Common myeloid progenitor, CD34-positive (primary cell): ENCODE data around the gene CEACAM1.
A peak's percentile ranks its signal among the peaks of the same experiment; 100 is the strongest.

Experiments
- CTCF ChIA-PET: fragments of 350-600 bp; sonication (Branson Sonifier 250); formaldehyde crosslinking; loops from one replicate; lab custom pipeline; 2021; ENCODE audit warnings: antibody characterized with exemption; lab: Charles Lee
- POLR2A ChIA-PET: fragments of 350-600 bp; sonication (Branson Sonifier 250); formaldehyde crosslinking; loops from one replicate; lab custom pipeline; 2021; ENCODE audit warnings: antibody characterized with exemption; lab: Charles Lee
- DNase-seq, 3 donors: peaks; one replicate each; pipeline versions ENCODE4 v3.0.0 to v3.0.0-alpha.2; 2013
- H3K27ac ChIP-seq, 2 experiments: 1 replicate in 1 of 2; 2 replicates in 1 of 2; pipeline ENCODE4 v1.7.0; 2013; ENCODE audit warnings: inconsistent platforms in 2 of 2, low read length in 2 of 2, mild to moderate bottlenecking in 2 of 2, low read depth in 1 of 2, moderate library complexity in 1 of 2; ENCODE audit not compliant: severe bottlenecking in 2 of 2, insufficient read depth in 1 of 2, poor library complexity in 1 of 2
- H3K27me3 ChIP-seq, 5 experiments: replicated peaks in 2 of 5; 1 replicate in 3 of 5; 2 replicates in 2 of 5; pipeline versions ENCODE4 v1.6.1 to v1.7.0; 2013; ENCODE audit warnings: low read length in 4 of 5, mild to moderate bottlenecking in 2 of 5, moderate library complexity in 2 of 5, inconsistent platforms in 1 of 5; ENCODE audit not compliant: insufficient read depth in 5 of 5, control insufficient read depth in 4 of 5
- H3K36me3 ChIP-seq, 4 experiments: 1 replicate in 2 of 4; 2 replicates in 2 of 4; pipeline versions ENCODE4 v1.6.1 to v1.7.0; 2013; ENCODE audit warnings: low read length in 3 of 4, control low read depth in 1 of 4, mild to moderate bottlenecking in 1 of 4; ENCODE audit not compliant: control insufficient read depth in 4 of 4, insufficient read depth in 4 of 4
- H3K4me1 ChIP-seq, 4 experiments: 1 replicate in 3 of 4; 2 replicates in 1 of 4; pipeline versions ENCODE4 v1.6.1 to v1.7.1; 2013; ENCODE audit warnings: low read length in 3 of 4, mild to moderate bottlenecking in 3 of 4, control low read depth in 1 of 4, inconsistent platforms in 1 of 4, moderate library complexity in 1 of 4; ENCODE audit not compliant: control insufficient read depth in 4 of 4, insufficient read depth in 4 of 4; ENCODE audit errors: control extremely low read depth in 1 of 4
- H3K4me3 ChIP-seq, 7 experiments: 1 replicate in 4 of 7; 2 replicates in 3 of 7; pipeline versions ENCODE4 v1.5.1 to v1.7.0; 2013; ENCODE audit warnings: mild to moderate bottlenecking in 7 of 7, low read length in 6 of 7, moderate library complexity in 6 of 7, inconsistent platforms in 2 of 7, low read depth in 2 of 7, control low read depth in 1 of 7; ENCODE audit not compliant: insufficient read depth in 4 of 7, control insufficient read depth in 1 of 7; ENCODE audit errors: extremely low read depth in 1 of 7
- H3K9me3 ChIP-seq, 5 experiments: 1 replicate in 4 of 5; 2 replicates in 1 of 5; pipeline versions ENCODE4 v1.6.1 to v1.7.1; 2013; ENCODE audit warnings: low read length in 4 of 5, mild to moderate bottlenecking in 2 of 5, inconsistent platforms in 1 of 5, low read depth in 1 of 5, moderate library complexity in 1 of 5; ENCODE audit not compliant: control insufficient read depth in 4 of 5, insufficient read depth in 2 of 5; ENCODE audit errors: control extremely low read depth in 1 of 5
- WGBS: methylation state at CpG from one replicate; pipeline ENCODE4 v1.1.5; 2013; ENCODE audit not compliant: insufficient coverage; 5-methylcytosine and 5-hydroxymethylcytosine counted together

CEACAM1 gene

DNA sequence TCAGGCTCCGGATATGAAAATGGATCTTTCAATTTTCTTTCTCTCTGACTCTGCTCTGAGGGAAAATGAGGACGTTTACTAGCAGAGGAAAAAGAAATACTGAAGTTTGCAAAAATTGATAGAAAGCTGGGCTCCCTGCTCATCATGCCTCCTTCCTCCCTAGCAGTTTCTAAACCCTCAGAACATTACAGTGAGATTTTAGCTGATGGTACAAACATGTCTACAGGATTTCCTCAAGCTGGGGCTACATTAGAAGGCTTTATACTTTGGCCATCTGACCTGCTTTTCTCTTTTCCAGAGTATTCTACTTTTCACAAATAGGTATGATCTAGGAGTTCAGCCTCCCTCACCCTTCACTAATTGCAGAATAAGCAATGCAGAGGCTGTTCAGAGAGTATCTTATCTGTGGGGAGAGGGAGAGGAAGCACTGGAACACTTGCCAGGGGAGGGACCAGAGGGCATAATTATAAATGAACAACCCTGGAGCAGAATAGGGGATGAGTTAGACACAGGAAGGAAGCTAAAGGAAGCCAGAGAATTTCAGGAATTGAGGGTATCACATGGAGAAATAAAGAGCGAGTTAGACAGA is 30.0 kb downstream of the CEACAM1 start:
- no peak overlapping the region for H3K4me3 ChIP-seq
- H3K9me3 ChIP-seq: no peaks in the 10 kb centered on the region
- H3K27ac ChIP-seq: no peak overlapping the region
- H3K4me1 ChIP-seq: no peaks in the 10 kb centered on the region
- H3K36me3 ChIP-seq: no peaks in the 10 kb centered on the region
- WGBS: 100% methylated on average over 2 of the region's 3 CpGs
- H3K27me3 ChIP-seq: no peaks in the 10 kb centered on the region
- ChIA-PET POLR2A (no interaction called here), CTCF (interaction anchor here (1.6 kb wide), 1 partner anchor 31 kb away, joined by 5 read pairs; no protein-coding TSS in a partner anchor)
- DNase-seq: no peak

GRCh38 chr19:42497492-42498168 is 30.7 kb downstream of the CEACAM1 start:
- peak in 1 of 3 donors; percentile 7 for DNase-seq
- no peaks in the 10 kb centered on the region for H3K36me3 ChIP-seq
- POLR2A ChIA-PET: no interaction called here
- no peaks in the 10 kb centered on the region for H3K27me3 ChIP-seq
- H3K4me1 ChIP-seq: no peaks in the 10 kb centered on the region
- WGBS: 100% methylated on average over 3 of the region's 3 CpGs
- no peaks in the 10 kb centered on the region for H3K9me3 ChIP-seq
- CTCF ChIA-PET: interaction anchor here (0.8 to 1.2 kb wide), 2 partner anchors 9 to 24 kb away, joined by 3 to 4 read pairs; no protein-coding TSS in a partner anchor
- H3K27ac ChIP-seq: no peak overlapping the region
- no peak overlapping the region for H3K4me3 ChIP-seq

DNA sequence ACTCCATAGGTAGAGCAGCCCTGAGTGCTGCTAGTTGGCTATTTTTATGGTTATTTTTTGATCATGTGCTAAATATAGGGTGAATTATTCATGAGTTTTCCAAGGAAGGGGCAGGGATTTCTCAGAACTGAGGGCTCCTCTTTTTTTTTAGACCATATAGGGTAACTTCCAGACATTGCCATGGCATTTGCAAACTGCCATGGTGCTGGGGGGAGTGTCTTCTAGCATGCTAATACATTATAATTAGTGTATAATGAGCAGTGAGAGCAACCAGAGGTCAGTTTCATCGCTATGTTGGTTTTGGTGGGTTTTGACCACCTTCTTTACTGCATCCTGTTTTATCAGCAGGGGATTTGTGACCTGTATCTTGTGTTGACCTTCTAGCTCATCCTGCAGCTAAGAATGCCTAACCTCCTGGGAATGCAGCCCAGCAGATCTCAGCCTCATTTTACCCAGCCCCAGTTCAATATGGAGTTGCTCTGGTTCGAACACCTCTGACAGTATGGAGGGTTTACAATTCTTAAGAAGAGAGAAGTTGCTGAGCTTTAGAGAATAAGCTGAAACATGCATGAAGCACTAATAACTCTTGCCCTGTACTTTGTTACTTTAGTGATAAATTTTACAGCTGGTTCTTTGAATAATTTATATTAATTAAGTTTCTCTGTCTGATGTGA is 31.7 kb downstream of the CEACAM1 start:
- ChIA-PET CTCF (interaction anchor here (0.8 to 1.2 kb wide), 2 partner anchors 10 to 23 kb away, joined by 3 to 4 read pairs; no protein-coding TSS in a partner anchor), POLR2A (no interaction called here)
- DNase-seq: no peak

GRCh38 chr19:42495663-42496062 is 32.6 kb downstream of the CEACAM1 start:
- Histone ChIP-seq H3K27ac (no peak overlapping the region), H3K36me3 (no peaks in the 10 kb centered on the region), H3K4me3 (no peak overlapping the region), H3K4me1 (no peaks in the 10 kb centered on the region), H3K27me3 (no peaks in the 10 kb centered on the region), H3K9me3 (no peaks in the 10 kb centered on the region)
- DNase-seq: no peak
- CTCF ChIA-PET: no interaction called here
- POLR2A ChIA-PET: no interaction called here
- WGBS: 93% methylated on average over 3 of the region's 3 CpGs

More for the DNA sequence above, 31.7 kb downstream of the CEACAM1 start:
- Histone ChIP-seq H3K36me3 (no peaks in the 10 kb centered on the region), H3K9me3 (no peaks in the 10 kb centered on the region), H3K27ac (no peak overlapping the region), H3K4me1 (no peaks in the 10 kb centered on the region), H3K4me3 (no peak overlapping the region), H3K27me3 (no peaks in the 10 kb centered on the region)
- WGBS: 100% methylated on average over 1 of the region's 2 CpGs

DNA sequence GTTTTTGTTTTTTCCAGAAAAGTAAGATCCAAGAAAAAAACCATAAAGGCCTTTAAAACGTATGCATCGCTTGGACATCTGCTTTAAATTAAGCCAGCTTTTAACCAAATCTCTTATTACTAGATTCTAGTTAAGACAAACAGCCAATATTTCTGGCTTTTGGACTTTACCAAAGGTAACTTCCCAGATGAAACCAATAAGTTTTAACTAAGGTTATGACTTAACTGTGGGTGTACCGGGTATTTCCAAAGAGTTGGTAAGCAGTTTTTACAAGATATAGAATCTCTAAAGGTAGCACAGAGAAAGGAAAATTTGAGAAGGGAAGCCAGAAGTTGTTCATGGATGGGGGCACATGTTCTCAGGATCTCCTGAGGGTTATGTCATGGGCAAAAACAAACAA is 34.0 kb downstream of the CEACAM1 start:
- Histone ChIP-seq H3K27ac (no peak overlapping the region), H3K4me3 (no peak overlapping the region), H3K4me1 (no peaks in the 10 kb centered on the region), H3K36me3 (no peaks in the 10 kb centered on the region), H3K9me3 (no peaks in the 10 kb centered on the region), H3K27me3 (no peaks in the 10 kb centered on the region)
- WGBS: 100% methylated on average over 1 of the region's 3 CpGs
- POLR2A ChIA-PET: no interaction called here
- DNase-seq: no peak
- CTCF ChIA-PET: no interaction called here

- Histone ChIP-seq H3K27ac (no peak overlapping the region), H3K4me1 (no peaks in the 10 kb centered on the region), H3K36me3 (no peaks in the 10 kb centered on the region), H3K9me3 (no peaks in the 10 kb centered on the region), H3K27me3 (no peaks in the 10 kb centered on the region), H3K4me3 (no peak overlapping the region)
- ChIA-PET CTCF (interaction anchor here (1.9 kb wide), 1 partner anchor 14 kb away, joined by 5 read pairs; no protein-coding TSS in a partner anchor), POLR2A (interaction anchor here (0.7 kb wide), 1 partner anchor 11 kb away, joined by 3 read pairs; no protein-coding TSS in a partner anchor)
- WGBS: 100% methylated on average over 2 of the region's 6 CpGs
- no peak for DNase-seq
Measured at GRCh38 chr19:42488783-42489521, 39.3 kb downstream of the CEACAM1 start.
